Measurements from ENCODE around the gene GPX4.

The GPX4 gene

DNA sequence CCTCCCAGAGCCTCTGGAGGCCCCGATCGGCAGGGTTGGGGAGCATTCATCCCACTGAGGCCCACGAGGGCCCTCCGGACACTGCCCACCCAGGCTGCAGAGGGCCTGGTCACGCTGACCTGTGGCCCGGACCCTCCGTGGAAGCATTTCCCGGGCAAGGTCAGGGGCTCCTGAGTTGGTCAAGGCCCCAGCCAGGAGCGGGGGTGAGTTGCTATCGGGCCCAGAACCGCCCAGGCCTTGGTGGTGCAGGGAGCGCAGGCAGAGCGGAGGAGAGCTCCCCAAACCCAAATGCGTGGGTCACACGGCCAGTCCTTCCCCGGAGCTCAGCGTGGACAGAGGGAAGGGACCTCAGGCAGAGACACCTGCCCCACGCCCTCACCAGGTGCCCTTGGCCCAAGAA, 25.7 kb downstream of the GPX4 start:
- TF ChIP-seq, protein P1, sequence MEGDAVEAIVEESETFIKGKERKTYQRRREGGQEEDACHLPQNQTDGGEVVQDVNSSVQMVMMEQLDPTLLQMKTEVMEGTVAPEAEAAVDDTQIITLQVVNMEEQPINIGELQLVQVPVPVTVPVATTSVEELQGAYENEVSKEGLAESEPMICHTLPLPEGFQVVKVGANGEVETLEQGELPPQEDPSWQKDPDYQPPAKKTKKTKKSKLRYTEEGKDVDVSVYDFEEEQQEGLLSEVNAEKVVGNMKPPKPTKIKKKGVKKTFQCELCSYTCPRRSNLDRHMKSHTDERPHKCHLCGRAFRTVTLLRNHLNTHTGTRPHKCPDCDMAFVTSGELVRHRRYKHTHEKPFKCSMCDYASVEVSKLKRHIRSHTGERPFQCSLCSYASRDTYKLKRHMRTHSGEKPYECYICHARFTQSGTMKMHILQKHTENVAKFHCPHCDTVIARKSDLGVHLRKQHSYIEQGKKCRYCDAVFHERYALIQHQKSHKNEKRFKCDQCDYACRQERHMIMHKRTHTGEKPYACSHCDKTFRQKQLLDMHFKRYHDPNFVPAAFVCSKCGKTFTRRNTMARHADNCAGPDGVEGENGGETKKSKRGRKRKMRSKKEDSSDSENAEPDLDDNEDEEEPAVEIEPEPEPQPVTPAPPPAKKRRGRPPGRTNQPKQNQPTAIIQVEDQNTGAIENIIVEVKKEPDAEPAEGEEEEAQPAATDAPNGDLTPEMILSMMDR (IDR thresholded peaks at IDR 0.05; ENCODE audit: low read depth, low read length, missing control alignments) = no peak
- no peak for DNase-seq (ENCODE audit: low read depth)
- H3K4me3 ChIP-seq (ENCODE audit: low read depth, low read length) = peak overlapping the region; percentile 76
- in situ Hi-C loops (cut with HindIII; ENCODE audit: low sequenced_read_pairs) = no loop called here

DNA sequence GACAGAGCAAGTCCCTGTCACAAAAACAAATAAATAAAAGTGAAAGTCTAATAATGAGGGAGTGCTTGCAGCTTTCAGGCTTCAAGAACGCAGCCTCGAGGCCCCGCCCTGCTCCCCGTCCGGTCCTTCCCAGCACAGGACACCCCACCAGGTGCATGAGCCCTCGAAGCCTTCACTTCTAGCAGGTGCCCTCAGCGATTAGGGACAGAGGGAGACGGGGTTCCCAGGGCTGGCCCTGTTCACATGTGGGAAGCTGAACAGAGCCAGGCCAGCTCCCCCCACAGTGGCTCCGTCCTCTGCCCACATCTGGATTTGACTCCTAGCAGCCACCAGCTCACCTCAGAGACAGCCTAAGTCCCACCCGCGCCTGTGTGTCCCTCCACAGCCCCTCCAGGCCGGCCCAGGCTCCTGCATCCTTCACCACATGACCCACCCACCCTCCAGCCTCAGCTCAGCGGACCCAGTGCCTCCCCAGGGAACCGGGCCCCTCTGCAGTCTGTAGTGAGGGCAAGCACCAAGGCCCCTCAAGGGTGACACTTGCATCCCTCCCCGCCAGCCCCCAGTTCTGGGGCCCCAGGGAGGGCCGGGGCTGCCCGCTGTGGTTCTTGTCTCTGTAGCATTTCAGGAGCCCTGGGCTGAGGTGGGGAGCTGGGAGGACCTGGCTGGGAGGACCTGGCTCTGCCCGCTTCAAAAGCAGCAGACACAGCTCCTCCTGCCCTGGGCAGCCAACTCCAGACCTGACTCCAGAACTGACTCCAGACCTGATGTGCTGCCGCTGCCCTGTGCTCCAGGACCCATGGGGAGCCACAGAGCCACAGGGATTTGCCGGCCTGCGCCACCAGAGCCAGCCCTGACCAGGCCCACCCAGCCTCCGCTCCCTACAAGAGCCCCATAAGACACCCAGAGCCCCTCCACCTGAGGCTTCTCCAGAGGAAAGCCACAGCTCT, 27.2 kb downstream of the GPX4 start:
- TF ChIP-seq, protein P1 (IDR thresholded peaks at IDR 0.05; ENCODE audit: low read depth, low read length, missing control alignments) = no peak
- no peak for DNase-seq (ENCODE audit: low read depth)
- H3K4me3 ChIP-seq (ENCODE audit: low read depth, low read length) = peak overlapping the region; percentile 76
- in situ Hi-C loops (cut with HindIII; ENCODE audit: low sequenced_read_pairs) = no loop called here

DNA sequence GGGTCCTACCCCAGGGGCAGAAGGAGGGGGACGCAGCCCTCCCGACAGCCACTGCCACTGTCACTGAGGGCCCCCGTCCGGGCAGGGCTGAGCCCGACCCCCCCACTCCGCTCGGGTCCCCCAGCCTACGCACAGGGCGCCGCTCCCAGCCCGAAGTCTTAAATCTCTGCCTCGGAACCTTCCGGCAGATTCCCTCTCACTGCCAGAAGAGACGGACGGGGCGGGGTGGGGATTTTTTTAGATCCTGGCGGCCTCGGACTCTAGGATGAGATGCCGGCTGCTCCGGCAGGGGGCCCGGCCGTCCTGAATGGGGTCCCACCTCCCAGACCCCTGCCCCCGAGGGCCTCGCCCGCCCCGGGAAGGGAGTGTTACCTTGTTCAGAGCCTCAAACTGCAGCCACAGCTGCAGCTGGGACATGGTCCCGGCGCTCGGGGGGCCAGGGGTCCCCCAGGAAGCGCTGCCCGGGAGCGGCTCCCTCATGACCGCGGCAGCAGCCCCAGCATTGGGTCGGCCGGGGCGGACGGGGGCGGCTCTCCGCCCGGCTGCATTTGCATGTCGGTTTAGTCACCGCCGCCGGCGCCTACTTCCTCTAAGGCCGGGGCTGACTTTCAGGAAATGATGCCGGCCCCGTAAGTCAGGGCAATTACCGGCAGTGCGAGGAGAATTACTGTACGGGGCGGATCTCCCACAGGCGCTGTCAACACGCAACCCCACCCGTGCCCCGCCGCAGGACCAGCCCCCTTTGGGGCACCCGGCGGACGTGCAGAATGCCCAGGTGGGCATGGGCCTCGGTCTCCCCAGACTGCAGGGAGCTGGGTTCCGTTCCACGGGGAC, 28.1 kb downstream of the GPX4 start:
- in situ Hi-C loops (cut with HindIII; ENCODE audit: low sequenced_read_pairs) = no loop called here
- peak; percentile 63 for DNase-seq (ENCODE audit: low read depth)
- peak overlapping the region; percentile 76 for H3K4me3 ChIP-seq (ENCODE audit: low read depth, low read length)
- TF ChIP-seq, protein P1 (IDR thresholded peaks at IDR 0.05; ENCODE audit: low read depth, low read length, missing control alignments) = peak; percentile 5

DNA sequence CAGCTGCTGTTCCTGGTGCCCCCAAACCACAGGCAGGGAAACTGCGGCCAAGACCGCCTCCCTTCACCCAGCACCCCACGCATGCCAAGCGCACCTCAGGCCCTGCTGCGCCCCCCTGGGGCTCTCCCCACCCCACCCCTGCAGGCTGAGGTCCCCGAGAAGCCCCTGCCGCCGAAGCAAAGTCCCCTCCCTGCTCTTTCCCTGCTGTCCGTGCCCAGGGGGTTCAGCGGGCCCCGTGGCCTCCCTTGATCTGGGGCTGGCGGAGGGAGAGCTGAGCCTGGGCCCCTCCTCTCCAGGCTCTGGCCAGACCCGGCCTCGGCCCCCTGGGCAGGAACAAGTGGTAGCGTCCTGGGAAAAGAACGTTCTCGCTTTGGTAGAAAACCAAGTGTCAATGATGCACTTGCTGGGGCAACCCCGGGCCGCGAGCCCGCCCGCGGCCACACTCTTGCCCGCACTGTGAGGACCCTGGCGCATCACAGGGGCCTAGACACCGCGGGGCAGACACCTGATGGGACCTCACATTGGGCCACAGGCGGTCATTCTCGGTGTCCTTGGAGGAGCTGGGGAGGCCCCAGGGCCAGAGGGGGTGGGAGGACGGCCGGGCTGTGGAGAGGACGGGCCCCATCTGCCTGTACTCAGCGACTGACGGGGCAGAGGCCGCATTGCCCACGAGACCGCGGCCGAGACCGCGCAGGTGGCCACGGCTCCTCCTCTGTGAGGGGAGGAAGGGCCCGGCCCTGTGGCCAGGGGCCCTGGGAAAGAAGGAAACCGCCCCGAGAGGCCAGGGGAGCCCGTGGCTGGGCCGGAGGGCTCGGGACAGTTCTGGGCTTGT, 29.0 kb downstream of the GPX4 start:
- peak overlapping the region; percentile 76 for H3K4me3 ChIP-seq (ENCODE audit: low read depth, low read length)
- TF ChIP-seq, protein P1 (IDR thresholded peaks at IDR 0.05; ENCODE audit: low read depth, low read length, missing control alignments) = no peak
- in situ Hi-C loops (cut with HindIII; ENCODE audit: low sequenced_read_pairs) = no loop called here
- DNase-seq (ENCODE audit: low read depth) = no peak

DNA sequence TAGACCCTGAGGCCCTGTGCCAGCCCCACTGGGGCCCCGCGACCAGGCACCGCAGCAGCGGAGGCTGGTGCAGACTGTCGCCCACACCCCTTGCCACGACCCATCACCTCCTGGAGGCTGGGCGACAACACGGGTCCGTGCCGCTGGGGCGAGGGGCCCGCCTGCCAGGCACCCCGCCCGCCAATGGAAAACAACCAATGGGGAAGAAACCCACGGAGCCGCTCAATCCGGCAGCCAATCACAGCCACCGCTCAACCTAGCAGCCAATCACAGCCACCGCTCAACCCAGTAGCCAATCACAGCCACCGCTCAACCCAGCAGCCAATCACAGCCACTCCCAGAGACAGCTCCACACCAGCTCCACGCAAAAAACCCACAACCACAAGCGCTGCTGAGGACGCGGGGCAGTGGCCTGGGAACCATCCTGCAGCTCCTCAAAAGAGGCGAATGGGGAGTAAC, 29.7 kb downstream of the GPX4 start:
- in situ Hi-C loops (cut with HindIII; ENCODE audit: low sequenced_read_pairs) = no loop called here
- TF ChIP-seq, protein P1 (IDR thresholded peaks at IDR 0.05; ENCODE audit: low read depth, low read length, missing control alignments) = no peak
- H3K4me3 ChIP-seq (ENCODE audit: low read depth, low read length) = no peak overlapping the region
- DNase-seq (ENCODE audit: low read depth) = no peak

DNA sequence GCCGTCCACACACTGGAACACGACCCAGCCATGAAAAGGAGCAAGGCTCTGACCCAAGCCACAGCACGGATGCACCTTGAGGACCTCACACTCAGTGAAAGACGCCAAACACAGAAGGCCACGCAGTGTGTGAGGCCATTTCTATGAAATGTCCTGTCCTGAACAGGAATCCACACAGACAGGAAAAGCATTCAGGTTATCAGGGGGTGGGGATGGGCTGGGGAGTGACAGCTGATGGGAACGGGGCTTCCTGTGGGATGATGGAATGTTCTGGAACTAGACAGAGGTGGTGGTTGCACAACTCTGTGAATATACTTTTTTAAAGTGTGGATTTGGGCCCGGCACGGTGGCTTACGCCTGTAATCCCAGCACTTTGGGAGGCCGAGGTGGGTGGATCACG, 30.6 kb downstream of the GPX4 start:
- in situ Hi-C loops (cut with HindIII; ENCODE audit: low sequenced_read_pairs) = no loop called here
- TF ChIP-seq, protein P1 (IDR thresholded peaks at IDR 0.05; ENCODE audit: low read depth, low read length, missing control alignments) = no peak
- H3K4me3 ChIP-seq (ENCODE audit: low read depth, low read length) = no peak overlapping the region
- DNase-seq (ENCODE audit: low read depth) = no peak

Measured in astrocyte of the cerebellum (primary cell).